Ishikawa (cell line): Measurements from ENCODE around the gene NDUFA13.

Source experiments
- CEBPB ChIP-seq: IDR thresholded peaks from 2 replicates; pipeline ENCODE4 v1.6.1; 2012
- CREB1 ChIP-seq: IDR thresholded peaks from 2 replicates; pipeline ENCODE4 v1.6.1; 2012; ENCODE audit warnings: low read depth
- EGR1 ChIP-seq: IDR thresholded peaks from 2 replicates; pipeline ENCODE4 v1.6.1; 2012
- EP300 ChIP-seq: IDR thresholded peaks from 2 replicates; pipeline ENCODE4 v1.6.1; 2012; ENCODE audit warnings: borderline replicate concordance
- FOXM1 ChIP-seq: IDR thresholded peaks from 2 replicates; pipeline ENCODE4 v1.6.1; 2012; ENCODE audit warnings: low read depth, borderline replicate concordance
- MAX ChIP-seq: IDR thresholded peaks from 2 replicates; pipeline ENCODE4 v1.6.1; 2012
- NFIC ChIP-seq: IDR thresholded peaks from 2 replicates; pipeline ENCODE4 v1.6.1; 2012
- RAD21 ChIP-seq: IDR thresholded peaks from 2 replicates; pipeline ENCODE4 v1.6.1; 2012; ENCODE audit warnings: low read depth
- TAF1 ChIP-seq: IDR thresholded peaks from 2 replicates; pipeline ENCODE4 v1.6.1; 2012; ENCODE audit warnings: low read depth, mild to moderate bottlenecking
- TCF12 ChIP-seq: IDR thresholded peaks from 2 replicates; pipeline ENCODE4 v1.6.1; 2012; ENCODE audit warnings: low read depth
- TEAD4 ChIP-seq: IDR thresholded peaks from 2 replicates; pipeline ENCODE4 v1.6.1; 2012
- USF1 ChIP-seq: IDR thresholded peaks from 2 replicates; pipeline ENCODE4 v1.6.1; 2012
- YY1 ChIP-seq: IDR thresholded peaks from 2 replicates; pipeline ENCODE4 v1.6.1; 2012; ENCODE audit warnings: low read depth
- ZBTB7A ChIP-seq: IDR thresholded peaks from 2 replicates; pipeline ENCODE4 v1.6.1; 2012; ENCODE audit warnings: low read depth
- TF ChIP-seq, protein P1 (sequence below): IDR thresholded peaks from 2 replicates; pipeline ENCODE4 v1.6.1; 2012; ENCODE audit warnings: low read depth, mild to moderate bottlenecking

The NDUFA13 gene

DNA sequence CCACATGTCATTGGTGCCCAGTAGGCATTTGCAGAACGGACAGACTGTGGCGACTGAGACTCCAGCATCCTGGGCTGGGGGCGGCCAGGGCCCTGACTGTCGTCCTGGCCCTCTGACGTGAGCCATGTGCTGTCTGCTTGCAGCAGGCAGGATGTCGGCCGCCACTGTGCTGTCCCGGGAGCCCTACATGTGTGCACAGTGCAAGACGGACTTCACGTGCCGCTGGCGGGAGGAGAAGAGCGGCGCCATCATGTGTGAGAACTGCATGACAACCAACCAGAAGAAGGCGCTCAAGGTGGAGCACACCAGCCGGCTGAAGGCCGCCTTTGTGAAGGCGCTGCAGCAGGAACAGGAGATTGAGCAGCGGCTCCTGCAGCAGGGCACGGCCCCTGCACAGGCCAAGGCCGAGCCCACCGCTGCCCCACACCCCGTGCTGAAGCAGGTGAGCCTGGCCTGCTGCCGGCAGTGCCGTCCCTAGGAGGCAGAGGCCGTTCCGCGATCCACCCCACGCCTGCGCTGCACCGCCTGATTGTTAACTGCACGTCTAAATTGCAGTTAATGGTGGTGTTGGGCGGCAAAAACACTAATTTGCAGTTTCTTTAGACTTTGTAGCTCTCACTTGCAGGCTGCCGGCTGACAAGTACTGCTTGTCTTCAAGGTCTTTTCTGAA, 14.9 kb upstream of the NDUFA13 start:
- TF ChIP-seq TAF1 (no peak), MAX (no peak), NFIC (no peak), EGR1 (no peak), TCF12 (no peak), ZBTB7A (no peak), TEAD4 (no peak), EP300 (no peak), YY1 (no peak), CREB1 (no peak), RAD21 (no peak), CEBPB (no peak), USF1 (no peak), FOXM1 (no peak)
- TF ChIP-seq, protein P1, sequence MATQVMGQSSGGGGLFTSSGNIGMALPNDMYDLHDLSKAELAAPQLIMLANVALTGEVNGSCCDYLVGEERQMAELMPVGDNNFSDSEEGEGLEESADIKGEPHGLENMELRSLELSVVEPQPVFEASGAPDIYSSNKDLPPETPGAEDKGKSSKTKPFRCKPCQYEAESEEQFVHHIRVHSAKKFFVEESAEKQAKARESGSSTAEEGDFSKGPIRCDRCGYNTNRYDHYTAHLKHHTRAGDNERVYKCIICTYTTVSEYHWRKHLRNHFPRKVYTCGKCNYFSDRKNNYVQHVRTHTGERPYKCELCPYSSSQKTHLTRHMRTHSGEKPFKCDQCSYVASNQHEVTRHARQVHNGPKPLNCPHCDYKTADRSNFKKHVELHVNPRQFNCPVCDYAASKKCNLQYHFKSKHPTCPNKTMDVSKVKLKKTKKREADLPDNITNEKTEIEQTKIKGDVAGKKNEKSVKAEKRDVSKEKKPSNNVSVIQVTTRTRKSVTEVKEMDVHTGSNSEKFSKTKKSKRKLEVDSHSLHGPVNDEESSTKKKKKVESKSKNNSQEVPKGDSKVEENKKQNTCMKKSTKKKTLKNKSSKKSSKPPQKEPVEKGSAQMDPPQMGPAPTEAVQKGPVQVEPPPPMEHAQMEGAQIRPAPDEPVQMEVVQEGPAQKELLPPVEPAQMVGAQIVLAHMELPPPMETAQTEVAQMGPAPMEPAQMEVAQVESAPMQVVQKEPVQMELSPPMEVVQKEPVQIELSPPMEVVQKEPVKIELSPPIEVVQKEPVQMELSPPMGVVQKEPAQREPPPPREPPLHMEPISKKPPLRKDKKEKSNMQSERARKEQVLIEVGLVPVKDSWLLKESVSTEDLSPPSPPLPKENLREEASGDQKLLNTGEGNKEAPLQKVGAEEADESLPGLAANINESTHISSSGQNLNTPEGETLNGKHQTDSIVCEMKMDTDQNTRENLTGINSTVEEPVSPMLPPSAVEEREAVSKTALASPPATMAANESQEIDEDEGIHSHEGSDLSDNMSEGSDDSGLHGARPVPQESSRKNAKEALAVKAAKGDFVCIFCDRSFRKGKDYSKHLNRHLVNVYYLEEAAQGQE: no peak

GRCh38 chr19:19501798-19502197, 14.2 kb upstream of the NDUFA13 start:
- TF ChIP-seq TEAD4 (no peak), RAD21 (no peak), TCF12 (no peak), ZBTB7A (no peak), USF1 (no peak), YY1 (no peak), MAX (no peak)

DNA sequence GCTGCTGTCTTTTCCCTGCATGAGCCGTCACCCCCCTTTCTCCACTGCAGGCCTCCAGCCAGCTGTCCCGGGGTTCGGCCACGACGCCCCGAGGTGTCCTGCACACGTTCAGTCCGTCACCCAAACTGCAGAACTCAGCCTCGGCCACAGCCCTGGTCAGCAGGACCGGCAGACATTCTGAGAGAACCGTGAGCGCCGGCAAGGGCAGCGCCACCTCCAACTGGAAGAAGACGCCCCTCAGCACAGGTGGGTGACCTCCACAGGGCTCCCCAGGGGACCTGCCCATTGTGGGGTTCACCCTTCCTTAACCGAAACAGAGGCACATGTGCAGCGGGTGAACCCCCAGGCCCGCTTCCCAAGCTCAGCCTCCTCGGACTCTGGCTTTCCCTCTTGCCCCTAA, 13.7 kb upstream of the NDUFA13 start:
- TF ChIP-seq TAF1: no peak
- TF ChIP-seq CEBPB: no peak
- no peak for TF ChIP-seq RAD21
- TF ChIP-seq FOXM1: no peak
- TF ChIP-seq, protein P1: no peak
- no peak for TF ChIP-seq EP300
- no peak for TF ChIP-seq TEAD4
- no peak for TF ChIP-seq NFIC
- no peak for TF ChIP-seq TCF12
- no peak for TF ChIP-seq EGR1
- TF ChIP-seq USF1: no peak
- no peak for TF ChIP-seq CREB1
- no peak for TF ChIP-seq MAX
- no peak for TF ChIP-seq YY1
- no peak for TF ChIP-seq ZBTB7A

- TF ChIP-seq MAX: no peak
- TF ChIP-seq ZBTB7A: no peak
- no peak for TF ChIP-seq YY1
- TF ChIP-seq EP300: no peak
- TF ChIP-seq FOXM1: no peak
- TF ChIP-seq TAF1: no peak
- no peak for TF ChIP-seq USF1
- TF ChIP-seq EGR1: no peak
- TF ChIP-seq, protein P1: no peak
- TF ChIP-seq TEAD4: no peak
- TF ChIP-seq TCF12: no peak
- TF ChIP-seq RAD21: no peak
- TF ChIP-seq CREB1: no peak
- TF ChIP-seq CEBPB: no peak
- TF ChIP-seq NFIC: no peak
These were observed 13.0 kb upstream of the NDUFA13 start for GRCh38 chr19:19502808-19503602.
